Neutrophil (primary cell): Measurements from ENCODE around the gene LCN2.

ENCODE experiments used
- H3K27ac ChIP-seq: fragments of 200-600 bp; sonication (generic); 2 replicates; pipeline ENCODE4 v1.5.1; 2016; ENCODE audit warnings: mild to moderate bottlenecking, moderate library complexity
- H3K27me3 ChIP-seq: fragments of 200-600 bp; sonication (generic); 2 replicates; pipeline ENCODE4 v1.6.0; 2016; ENCODE audit warnings: mild to moderate bottlenecking
- H3K36me3 ChIP-seq: fragments of 200-600 bp; sonication (generic); 2 replicates; pipeline ENCODE4 v1.5.1; 2017
- H3K4me1 ChIP-seq, 2 experiments: fragments of 200-600 bp in 1 of 2; sonication (generic) in 1 of 2; 1 replicate in 1 of 2; 2 replicates in 1 of 2; pipeline versions ENCODE4 v1.5.1 to v1.6.1; 2013 to 2016; ENCODE audit warnings: low read depth in 1 of 2, low read length in 1 of 2, mild to moderate bottlenecking in 1 of 2, moderate library complexity in 1 of 2; ENCODE audit not compliant: control insufficient read depth in 1 of 2, insufficient read depth in 1 of 2
- H3K4me3 ChIP-seq, 2 experiments: fragments of 200-600 bp in 1 of 2; sonication (generic) in 1 of 2; 1 replicate in 1 of 2; 2 replicates in 1 of 2; pipeline ENCODE4 v1.5.1; 2013 to 2016; ENCODE audit warnings: low read depth in 1 of 2, low read length in 1 of 2, mild to moderate bottlenecking in 1 of 2, moderate library complexity in 1 of 2
- H3K9me3 ChIP-seq: fragments of 200-600 bp; sonication (generic); 2 replicates; pipeline ENCODE4 v1.5.1; 2016
- TF ChIP-seq, protein P1 (sequence below): fragments of 200-600 bp; sonication (generic); IDR thresholded peaks from 2 replicates; pipeline ENCODE4 v1.5.1; 2016; ENCODE audit warnings: antibody characterized with exemption

Gene LCN2

DNA sequence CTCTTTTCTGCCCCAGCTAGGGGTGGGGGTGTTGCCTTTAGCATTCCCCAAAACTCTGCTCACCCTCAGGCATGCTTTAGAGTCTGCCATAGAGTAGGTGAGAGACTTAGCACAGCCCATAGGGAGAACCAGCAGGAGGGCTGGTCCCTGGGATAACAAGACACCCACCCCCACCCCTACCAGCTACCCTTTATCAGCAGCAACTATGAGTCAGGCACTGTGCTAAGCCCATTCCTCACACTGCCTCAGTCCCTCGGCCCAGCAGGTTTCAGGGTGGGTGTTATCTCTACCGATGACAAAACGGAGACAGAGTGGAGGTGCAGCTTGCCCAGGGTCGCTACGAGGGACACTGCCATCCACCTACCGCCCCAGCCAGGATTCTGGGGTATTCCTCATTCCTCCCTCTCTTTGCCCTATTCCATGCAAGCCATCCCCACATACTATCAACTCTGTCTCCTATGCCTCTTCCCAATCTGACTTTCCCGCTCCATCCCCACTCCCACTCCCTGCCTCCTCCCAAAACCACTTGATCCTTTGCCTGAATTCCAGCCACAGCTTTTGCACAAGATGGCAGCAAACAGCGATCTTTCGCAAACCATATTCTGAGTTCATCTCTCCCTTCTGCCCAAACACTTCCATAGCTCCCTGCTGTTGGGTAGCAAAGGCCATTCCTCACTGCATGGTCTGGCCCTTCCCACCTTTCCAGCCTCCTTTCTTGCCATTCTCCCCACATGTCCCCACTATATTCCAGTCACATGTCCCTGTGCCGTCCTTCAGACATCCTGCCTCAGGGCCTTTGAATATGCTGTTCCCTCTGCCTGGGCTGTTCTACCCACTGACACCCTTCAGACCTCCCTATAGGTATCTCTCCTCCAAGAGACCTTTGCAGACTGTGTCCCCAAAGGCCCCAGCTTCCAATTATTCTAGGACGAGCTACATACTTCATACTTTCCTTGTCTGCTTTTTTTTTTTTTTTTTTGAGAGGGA, 37.0 kb downstream of the LCN2 start:
- Histone ChIP-seq H3K9me3 (no peaks in the 10 kb centered on the region), H3K4me3 (no peak overlapping the region), H3K4me1 (peaks cover 8 to 14% of the 10 kb centered on the region in 2 experiments), H3K27me3 (no peaks in the 10 kb centered on the region), H3K27ac (no peak overlapping the region), H3K36me3 (peaks cover 52% of the 10 kb centered on the region)
- TF ChIP-seq, protein P1, sequence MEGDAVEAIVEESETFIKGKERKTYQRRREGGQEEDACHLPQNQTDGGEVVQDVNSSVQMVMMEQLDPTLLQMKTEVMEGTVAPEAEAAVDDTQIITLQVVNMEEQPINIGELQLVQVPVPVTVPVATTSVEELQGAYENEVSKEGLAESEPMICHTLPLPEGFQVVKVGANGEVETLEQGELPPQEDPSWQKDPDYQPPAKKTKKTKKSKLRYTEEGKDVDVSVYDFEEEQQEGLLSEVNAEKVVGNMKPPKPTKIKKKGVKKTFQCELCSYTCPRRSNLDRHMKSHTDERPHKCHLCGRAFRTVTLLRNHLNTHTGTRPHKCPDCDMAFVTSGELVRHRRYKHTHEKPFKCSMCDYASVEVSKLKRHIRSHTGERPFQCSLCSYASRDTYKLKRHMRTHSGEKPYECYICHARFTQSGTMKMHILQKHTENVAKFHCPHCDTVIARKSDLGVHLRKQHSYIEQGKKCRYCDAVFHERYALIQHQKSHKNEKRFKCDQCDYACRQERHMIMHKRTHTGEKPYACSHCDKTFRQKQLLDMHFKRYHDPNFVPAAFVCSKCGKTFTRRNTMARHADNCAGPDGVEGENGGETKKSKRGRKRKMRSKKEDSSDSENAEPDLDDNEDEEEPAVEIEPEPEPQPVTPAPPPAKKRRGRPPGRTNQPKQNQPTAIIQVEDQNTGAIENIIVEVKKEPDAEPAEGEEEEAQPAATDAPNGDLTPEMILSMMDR, result no peak

DNA sequence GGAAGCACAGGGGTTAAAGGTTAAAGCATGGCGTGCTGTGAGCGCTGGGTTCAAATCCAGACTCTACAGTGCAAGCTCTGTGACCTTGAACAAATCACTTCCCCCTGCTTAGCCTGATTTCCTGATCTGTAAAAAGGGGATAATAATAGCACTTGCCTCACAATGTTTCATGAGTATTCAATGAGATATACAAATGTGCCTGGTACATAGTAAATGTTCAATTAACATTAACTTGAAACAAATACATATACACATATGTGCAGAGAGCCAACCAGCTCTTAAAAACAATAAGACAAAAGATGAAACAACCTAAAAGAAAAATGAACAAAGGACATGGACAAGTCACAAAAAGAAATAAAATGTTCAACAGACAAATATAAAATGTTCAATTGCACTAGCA, 38.1 kb downstream of the LCN2 start:
- Histone ChIP-seq H3K27ac (no peak overlapping the region), H3K27me3 (peaks cover 8% of the 10 kb centered on the region), H3K4me3 (no peak overlapping the region), H3K9me3 (no peaks in the 10 kb centered on the region), H3K4me1 (peaks cover 18 to 23% of the 10 kb centered on the region in 2 experiments), H3K36me3 (peaks cover 49% of the 10 kb centered on the region)
- TF ChIP-seq, protein P1, result no peak

DNA sequence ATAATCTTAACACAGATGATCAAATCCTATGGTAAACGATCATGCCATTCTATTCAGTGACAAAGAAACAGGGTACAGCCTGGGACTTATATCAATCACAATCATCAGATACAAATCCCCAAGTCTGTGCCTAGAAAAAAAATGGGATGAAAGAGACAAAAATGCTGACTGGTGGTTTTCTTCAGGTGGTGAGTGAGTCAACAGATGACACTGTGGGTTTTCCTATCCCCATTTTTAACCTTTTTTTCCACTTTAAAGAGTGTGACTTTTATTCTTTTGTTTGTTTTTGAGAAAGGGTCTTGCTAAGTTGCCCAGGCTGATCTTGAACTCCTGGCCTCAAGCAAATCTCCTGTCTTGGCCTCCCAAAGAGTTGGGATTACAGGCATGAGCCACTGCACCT, 39.0 kb downstream of the LCN2 start:
- Histone ChIP-seq H3K27me3 (peaks cover 16% of the 10 kb centered on the region), H3K36me3 (peaks cover 41% of the 10 kb centered on the region)
- TF ChIP-seq, protein P1, result no peak

DNA sequence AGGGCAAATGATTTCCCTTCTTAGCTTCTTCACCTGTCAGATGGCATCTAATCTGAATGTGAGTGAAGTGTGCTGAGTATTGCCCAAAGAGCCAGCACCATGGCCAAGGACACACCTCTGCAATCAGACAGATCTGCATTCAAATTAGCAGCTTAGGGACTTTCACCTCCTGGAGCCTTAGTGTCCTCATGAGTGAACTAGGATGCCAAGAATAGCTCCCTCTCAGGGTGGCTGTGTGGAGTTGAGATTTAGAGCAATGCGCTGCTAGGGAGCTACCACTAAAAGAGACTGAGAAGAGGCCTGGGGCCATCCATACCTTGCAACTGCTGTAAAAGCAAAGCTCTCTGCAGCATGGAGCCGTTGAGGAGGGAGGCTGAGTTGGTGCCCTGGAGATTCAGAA, 40.8 kb downstream of the LCN2 start:
- H3K27ac ChIP-seq, result no peak overlapping the region
- H3K4me3 ChIP-seq, result no peak overlapping the region
- TF ChIP-seq, protein P1, result no peak
- peaks cover 26 to 30% of the 10 kb centered on the region in 2 experiments for H3K4me1 ChIP-seq
- H3K9me3 ChIP-seq, result no peaks in the 10 kb centered on the region
- H3K36me3 ChIP-seq, result peaks cover 24% of the 10 kb centered on the region
- peaks cover 25% of the 10 kb centered on the region for H3K27me3 ChIP-seq

More for the DNA sequence above, 39.0 kb downstream of the LCN2 start:
- no peak overlapping the region for H3K4me3 ChIP-seq
- no peaks in the 10 kb centered on the region for H3K9me3 ChIP-seq
- H3K4me1 ChIP-seq, result peaks cover 26 to 30% of the 10 kb centered on the region in 2 experiments
- no peak overlapping the region for H3K27ac ChIP-seq

DNA sequence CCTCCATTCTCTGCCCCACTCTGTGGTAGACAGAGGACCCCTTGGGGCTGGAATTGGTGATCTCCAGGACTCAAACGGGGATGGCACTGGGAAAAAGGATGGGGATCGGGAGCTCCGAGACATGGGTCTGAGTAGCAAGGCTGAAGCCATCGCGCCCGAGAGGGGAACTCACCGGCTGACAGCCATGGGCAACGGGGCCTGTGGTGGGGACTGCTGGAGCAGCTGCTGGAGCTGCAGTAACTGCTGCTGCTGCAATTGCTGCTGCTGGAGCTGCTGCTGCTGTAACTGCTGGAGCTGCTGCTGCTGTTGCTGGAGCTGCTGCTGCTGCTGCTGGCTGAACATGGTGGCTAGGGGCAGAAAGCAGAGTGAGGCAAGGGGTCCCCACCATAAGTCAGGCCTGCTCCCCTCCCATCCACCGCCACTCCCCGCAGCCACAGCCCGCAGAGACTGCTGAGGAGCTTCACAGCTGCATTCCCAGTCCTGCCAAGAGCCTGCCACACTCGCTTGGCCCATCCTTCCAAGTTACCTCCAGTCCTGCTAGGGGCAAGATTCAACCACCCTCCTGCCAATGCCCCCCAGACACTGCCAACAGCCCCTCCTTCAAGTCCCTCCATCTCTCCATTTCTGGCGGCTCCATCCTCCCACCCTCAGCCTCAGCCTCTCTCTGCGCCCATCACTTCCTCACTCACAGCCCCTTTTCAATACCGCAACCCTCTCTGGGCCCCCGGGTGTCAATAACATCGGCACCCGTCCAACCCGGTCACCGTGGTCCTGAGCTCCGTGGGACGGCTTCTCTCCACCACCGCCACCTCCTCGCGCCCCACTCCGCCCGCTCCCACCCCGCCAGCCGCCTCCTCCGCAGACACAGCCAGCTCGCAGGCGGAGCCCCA, 41.5 kb downstream of the LCN2 start:
- Histone ChIP-seq H3K9me3 (no peaks in the 10 kb centered on the region), H3K4me3 (peak overlapping the region; percentile 72 to 80), H3K27ac (peak overlapping the region; percentile 69), H3K27me3 (peaks cover 25% of the 10 kb centered on the region), H3K4me1 (peaks cover 26 to 30% of the 10 kb centered on the region in 2 experiments), H3K36me3 (peaks cover 16% of the 10 kb centered on the region)
- TF ChIP-seq, protein P1, result no peak
